Stomach (tissue), 9 donors: ENCODE measurements around the gene TET1. TPM values are rescaled to one million over a fixed set of nuclear protein-coding genes. Genes with fewer than 3 reads are reported as not detected.
A peak's percentile ranks its signal among the peaks of the same experiment; 100 is the strongest.

Source experiments
- DNase-seq, 2 donors: peaks; one replicate each; pipeline versions ENCODE4 v3.0.0 to v3.0.0-alpha.2; 2013 to 2019
- H3K27ac ChIP-seq, 5 donors: fragments of 200-600 bp in 4 of 5; sonication (generic) in 4 of 5; one replicate each; pipeline ENCODE4 v1.5.1; 2013 to 2019; ENCODE audit warnings: mild to moderate bottlenecking in 1 of 5, moderate library complexity in 1 of 5
- H3K27me3 ChIP-seq, 3 donors: fragments of 200-600 bp; sonication (generic); one replicate each; pipeline ENCODE4 v1.5.1; 2017 to 2019; ENCODE audit warnings: mixed run types in 1 of 3
- H3K36me3 ChIP-seq, 4 donors: fragments of 200-600 bp; sonication (generic); 1 replicate in 3 of 4; 2 replicates in 1 of 4; pipeline ENCODE4 v1.5.1; 2016 to 2019
- H3K4me1 ChIP-seq, 4 donors: fragments of 200-600 bp; sonication (generic); one replicate each; pipeline ENCODE4 v1.5.1; 2016 to 2019
- H3K4me3 ChIP-seq, 4 donors: fragments of 200-600 bp; sonication (generic) in 3 of 4; one replicate each; pipeline ENCODE4 v1.5.1; 2016 to 2019; ENCODE audit warnings: mild to moderate bottlenecking in 1 of 4
- H3K9me3 ChIP-seq, 4 donors: fragments of 200-600 bp; sonication (generic); one replicate each; pipeline ENCODE4 v1.5.1; 2016 to 2019
- CTCF ChIP-seq, 7 experiments: fragments of 450-650 bp in 4 of 7; fragments of 200-600 bp in 3 of 7; sonication (generic) in 3 of 7; IDR thresholded peaks; one replicate each; pipeline ENCODE4 v1.5.1; 2016 to 2019; ENCODE audit warnings: antibody characterized with exemption in 7 of 7, control low read depth in 2 of 7, mild to moderate bottlenecking in 1 of 7
- EP300 ChIP-seq: sonication (generic); formaldehyde crosslinking; IDR thresholded peaks from one replicate; pipeline ENCODE4 v1.6.1; 2017; ENCODE audit warnings: antibody characterized with exemption
- POLR2A ChIP-seq, 4 donors: fragments of 450-650 bp; IDR thresholded peaks; one replicate each; pipeline ENCODE4 v1.6.1; 2016; ENCODE audit warnings: antibody characterized with exemption in 4 of 4, control low read depth in 2 of 4, mild to moderate bottlenecking in 1 of 4, moderate library complexity in 1 of 4
- POLR2AphosphoS5 ChIP-seq, 3 donors: sonication (generic); formaldehyde crosslinking; IDR thresholded peaks; one replicate each; pipeline ENCODE4 v1.6.1; 2016; ENCODE audit warnings: antibody characterized with exemption in 3 of 3
- WGBS, 5 donors: extraction: QIAGEN DNeasy Blood & Tissue Kit in 3 of 5; methylation state at CpG; one replicate each; pipeline versions ENCODE4 v1.1.5 to v1.1.7; 2013 to 2018; 5-methylcytosine and 5-hydroxymethylcytosine counted together
- intact Hi-C: fragments of 100-400 bp; cut with DNase I; formaldehyde crosslinking; loops from one replicate; pipeline ENCODE4 v1.15.1; 2023; ENCODE audit warnings: low total_unique reads
- polyA plus RNA-seq, 3 donors: library from polyadenylated mRNA; stranded (reverse); fragments of 200-250 nt; gene quantifications; one replicate each; pipeline ENCODE4 v1.2.3, GENCODE V29; 2013
- total RNA-seq, 5 donors: library from RNA; depleted of rRNA; stranded (reverse); fragments of >200 nt; gene quantifications; one replicate each; pipeline versions ENCODE4 v1.1.0 to v1.2.3, GENCODE V29; 2014 to 2016
- donor health status: healthy with polysubstance abuse.
- donor health status: Bipolar disorder and iron deficiency.
- donor health status: healthy.

Gene TET1
- total and polyA plus RNA-seq, 8 donors, result under 0.01 to 22.3 (median 2.5) TPM

- Histone ChIP-seq H3K27ac (peak overlapping the region in 1 of 5 donors; percentile 51), H3K4me3 (no peak overlapping the region), H3K36me3 (no peaks in the 10 kb centered on the region), H3K9me3 (no peaks in the 10 kb centered on the region), H3K27me3 (peaks cover 0 to 2% (median 0%) of the 10 kb centered on the region in 3 donors), H3K4me1 (peaks cover 0 to 27% (median 5%) of the 10 kb centered on the region in 4 donors)
- WGBS, 5 donors, result 52 to 82% (median 65%) methylated on average over 2 of the region's 2 CpGs
- intact Hi-C loops, result no loop called here
- no peak for TF ChIP-seq POLR2A (IDR thresholded peaks at IDR 0.05)
- no peak for TF ChIP-seq POLR2AphosphoS5 (IDR thresholded peaks at IDR 0.05)
- TF ChIP-seq EP300, result no peak
- TF ChIP-seq CTCF (IDR thresholded peaks at IDR 0.05), result no peak
- DNase-seq, result no peak
These were observed 6.8 kb downstream of the TET1 start for GRCh38 chr10:68566955-68567354.

DNA sequence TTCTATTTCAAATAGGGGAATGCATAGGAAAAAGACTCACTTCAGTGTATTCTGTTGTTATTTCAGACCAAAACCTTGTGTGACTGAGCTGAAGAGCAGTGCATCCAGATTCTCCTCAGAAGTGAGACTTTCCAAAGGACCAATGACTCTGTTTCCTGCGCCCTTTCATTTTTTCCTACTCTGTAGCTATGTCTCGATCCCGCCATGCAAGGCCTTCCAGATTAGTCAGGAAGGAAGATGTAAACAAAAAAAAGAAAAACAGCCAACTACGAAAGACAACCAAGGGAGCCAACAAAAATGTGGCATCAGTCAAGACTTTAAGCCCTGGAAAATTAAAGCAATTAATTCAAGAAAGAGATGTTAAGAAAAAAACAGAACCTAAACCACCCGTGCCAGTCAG, 12.0 kb downstream of the TET1 start:
- Histone ChIP-seq H3K27me3 (no peaks in the 10 kb centered on the region), H3K9me3 (no peaks in the 10 kb centered on the region), H3K36me3 (peaks cover 0 to 19% (median 5%) of the 10 kb centered on the region in 4 donors), H3K4me1 (peaks cover 0 to 10% (median 0%) of the 10 kb centered on the region in 4 donors), H3K27ac (peak overlapping the region in 1 of 5 donors; percentile 27), H3K4me3 (no peak overlapping the region)
- WGBS, 5 donors, result 55 to 73% (median 60%) methylated on average over 5 of the region's 5 CpGs
- no peak for TF ChIP-seq POLR2A (IDR thresholded peaks at IDR 0.05)
- no peak for TF ChIP-seq EP300
- no peak for TF ChIP-seq CTCF (IDR thresholded peaks at IDR 0.05)
- TF ChIP-seq POLR2AphosphoS5 (IDR thresholded peaks at IDR 0.05), result no peak
- intact Hi-C loops, result no loop called here
- DNase-seq, result no peak

GRCh38 chr10:68574051-68574450, 13.9 kb downstream of the TET1 start:
- H3K4me3 ChIP-seq, result no peak overlapping the region
- peaks cover 0 to 19% (median 5%) of the 10 kb centered on the region in 4 donors for H3K36me3 ChIP-seq
- no peaks in the 10 kb centered on the region for H3K27me3 ChIP-seq
- no peaks in the 10 kb centered on the region for H3K9me3 ChIP-seq
- TF ChIP-seq CTCF (IDR thresholded peaks at IDR 0.05) (no peak), POLR2AphosphoS5 (IDR thresholded peaks at IDR 0.05) (no peak), EP300 (no peak), POLR2A (IDR thresholded peaks at IDR 0.05) (no peak)
- WGBS, 5 donors, result 87 to 100% (median 89%) methylated on average over 2 of the region's 2 CpGs
- no peak for DNase-seq
- H3K27ac ChIP-seq, result no peak overlapping the region
- peaks cover 0 to 15% (median 0%) of the 10 kb centered on the region in 4 donors for H3K4me1 ChIP-seq
- intact Hi-C loops, result no loop called here

DNA sequence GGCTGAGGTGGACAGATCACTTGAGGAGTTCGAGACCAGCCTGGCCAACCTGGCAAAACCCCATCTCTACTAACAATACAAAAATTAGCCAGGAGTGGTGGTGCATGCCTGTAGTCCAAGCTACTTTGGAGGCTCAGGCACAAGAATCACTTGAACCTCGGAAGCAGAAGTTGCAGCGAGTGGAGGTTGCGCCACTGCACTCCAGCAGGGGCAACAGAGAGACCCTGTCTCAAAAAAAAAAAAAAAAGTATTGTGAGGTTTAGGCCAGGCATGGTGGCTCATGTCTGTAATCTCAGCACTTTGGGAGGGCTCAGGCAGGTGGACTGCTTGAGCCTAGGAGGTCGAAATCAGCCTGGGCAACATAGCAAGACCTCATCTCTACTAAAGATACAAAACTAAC, 16.0 kb downstream of the TET1 start:
- Histone ChIP-seq H3K27me3 (no peaks in the 10 kb centered on the region), H3K27ac (no peak overlapping the region), H3K4me3 (no peak overlapping the region), H3K9me3 (no peaks in the 10 kb centered on the region), H3K4me1 (peaks cover 0 to 22% (median 0%) of the 10 kb centered on the region in 4 donors), H3K36me3 (peaks cover 0 to 19% (median 5%) of the 10 kb centered on the region in 4 donors)
- no peak for TF ChIP-seq EP300
- TF ChIP-seq POLR2A (IDR thresholded peaks at IDR 0.05), result no peak
- no peak for TF ChIP-seq CTCF (IDR thresholded peaks at IDR 0.05)
- TF ChIP-seq POLR2AphosphoS5 (IDR thresholded peaks at IDR 0.05), result no peak
- no peak for DNase-seq
- intact Hi-C loops, result no loop called here
- 75 to 88% (median 77%) methylated on average over 5 of the region's 5 CpGs for WGBS, 5 donors
